KOPT-K1 (cell line): ENCODE data around the gene SDK1.

Source experiments
- H3K27ac ChIP-seq: fragments of 200-600 bp; sonication (generic); 2 replicates; pipeline ENCODE4 v1.5.1; 2016; ENCODE audit warnings: antibody characterized with exemption, mild to moderate bottlenecking, low read depth, low read length; ENCODE audit not compliant: poor library complexity, severe bottlenecking
- H3K36me3 ChIP-seq: fragments of 200-600 bp; sonication (generic); 2 replicates; pipeline ENCODE4 v1.5.1; 2017; ENCODE audit warnings: antibody characterized with exemption, mild to moderate bottlenecking, low read length, moderate library complexity; ENCODE audit not compliant: insufficient read depth
- H3K9me3 ChIP-seq: fragments of 200-600 bp; sonication (generic); 2 replicates; pipeline ENCODE4 v1.5.1; 2017; ENCODE audit warnings: antibody characterized with exemption, low read length, mild to moderate bottlenecking; ENCODE audit not compliant: insufficient read depth, poor library complexity, severe bottlenecking

Gene SDK1

GRCh38 chr7:4013793-4014192 lies 712.7 kb downstream of the SDK1 start:
- Histone ChIP-seq H3K36me3 (no peaks in the 10 kb centered on the region), H3K27ac (no peak overlapping the region), H3K9me3 (peaks cover 11% of the 10 kb centered on the region)

GRCh38 chr7:4014346-4015050 lies 713.4 kb downstream of the SDK1 start:
- Histone ChIP-seq H3K9me3 (peaks cover 18% of the 10 kb centered on the region), H3K27ac (no peak overlapping the region), H3K36me3 (no peaks in the 10 kb centered on the region)

- Histone ChIP-seq H3K27ac (no peak overlapping the region), H3K9me3 (peaks cover 25% of the 10 kb centered on the region), H3K36me3 (no peaks in the 10 kb centered on the region)
These were observed 714.3 kb downstream of the SDK1 start for GRCh38 chr7:4015371-4015770.

GRCh38 chr7:4015996-4016395 lies 714.9 kb downstream of the SDK1 start:
- Histone ChIP-seq H3K36me3 (no peaks in the 10 kb centered on the region), H3K27ac (no peak overlapping the region), H3K9me3 (peaks cover 31% of the 10 kb centered on the region)

GRCh38 chr7:4017081-4017480 lies 716.0 kb downstream of the SDK1 start:
- Histone ChIP-seq H3K27ac (no peak overlapping the region), H3K36me3 (no peaks in the 10 kb centered on the region), H3K9me3 (peaks cover 35% of the 10 kb centered on the region)

- no peak overlapping the region for H3K27ac ChIP-seq
- H3K36me3 ChIP-seq, result no peaks in the 10 kb centered on the region
- peaks cover 35% of the 10 kb centered on the region for H3K9me3 ChIP-seq
These were observed 716.7 kb downstream of the SDK1 start for GRCh38 chr7:4017785-4018184.

GRCh38 chr7:4018601-4019316 lies 717.7 kb downstream of the SDK1 start:
- peaks cover 35% of the 10 kb centered on the region for H3K9me3 ChIP-seq
- no peak overlapping the region for H3K27ac ChIP-seq
- no peaks in the 10 kb centered on the region for H3K36me3 ChIP-seq

- H3K36me3 ChIP-seq, result no peaks in the 10 kb centered on the region
- H3K9me3 ChIP-seq, result peaks cover 35% of the 10 kb centered on the region
- no peak overlapping the region for H3K27ac ChIP-seq
These were observed 719.0 kb downstream of the SDK1 start for GRCh38 chr7:4020086-4020485.

GRCh38 chr7:4021413-4021812 lies 720.4 kb downstream of the SDK1 start:
- Histone ChIP-seq H3K9me3 (peaks cover 35% of the 10 kb centered on the region), H3K36me3 (no peaks in the 10 kb centered on the region), H3K27ac (no peak overlapping the region)

GRCh38 chr7:4022265-4022664 lies 721.2 kb downstream of the SDK1 start:
- Histone ChIP-seq H3K36me3 (no peaks in the 10 kb centered on the region), H3K27ac (no peak overlapping the region), H3K9me3 (peaks cover 29% of the 10 kb centered on the region)

- peaks cover 27% of the 10 kb centered on the region for H3K9me3 ChIP-seq
- H3K36me3 ChIP-seq, result no peaks in the 10 kb centered on the region
- no peak overlapping the region for H3K27ac ChIP-seq
These were observed 722.5 kb downstream of the SDK1 start for GRCh38 chr7:4023502-4023901.

GRCh38 chr7:4024133-4024532 lies 723.1 kb downstream of the SDK1 start:
- Histone ChIP-seq H3K27ac (no peak overlapping the region), H3K36me3 (no peaks in the 10 kb centered on the region)

GRCh38 chr7:4024806-4025205 lies 723.8 kb downstream of the SDK1 start:
- H3K9me3 ChIP-seq, result peaks cover 14% of the 10 kb centered on the region
- H3K36me3 ChIP-seq, result no peaks in the 10 kb centered on the region
- H3K27ac ChIP-seq, result no peak overlapping the region

More at GRCh38 chr7:4024133-4024532, 723.1 kb downstream of the SDK1 start:
- peaks cover 21% of the 10 kb centered on the region for H3K9me3 ChIP-seq

GRCh38 chr7:4025210-4025609 lies 724.2 kb downstream of the SDK1 start:
- H3K9me3 ChIP-seq, result peaks cover 10% of the 10 kb centered on the region
- H3K27ac ChIP-seq, result no peak overlapping the region
- H3K36me3 ChIP-seq, result no peaks in the 10 kb centered on the region

GRCh38 chr7:4025694-4026615 lies 724.9 kb downstream of the SDK1 start:
- Histone ChIP-seq H3K9me3 (peaks cover 4% of the 10 kb centered on the region), H3K27ac (no peak overlapping the region), H3K36me3 (no peaks in the 10 kb centered on the region)
